NT2/D1 (cell line): Measurements from ENCODE around the gene CADM2.

Experiments used
- YY1 ChIP-seq: IDR thresholded peaks from 2 replicates; pipeline ENCODE4 v1.6.1; 2011; ENCODE audit not compliant: insufficient read length, insufficient read depth
- ZNF274 ChIP-seq: IDR thresholded peaks from 2 replicates; pipeline ENCODE4 v1.6.1; 2011; ENCODE audit warnings: mild to moderate bottlenecking, low read depth, low read length

DNA sequence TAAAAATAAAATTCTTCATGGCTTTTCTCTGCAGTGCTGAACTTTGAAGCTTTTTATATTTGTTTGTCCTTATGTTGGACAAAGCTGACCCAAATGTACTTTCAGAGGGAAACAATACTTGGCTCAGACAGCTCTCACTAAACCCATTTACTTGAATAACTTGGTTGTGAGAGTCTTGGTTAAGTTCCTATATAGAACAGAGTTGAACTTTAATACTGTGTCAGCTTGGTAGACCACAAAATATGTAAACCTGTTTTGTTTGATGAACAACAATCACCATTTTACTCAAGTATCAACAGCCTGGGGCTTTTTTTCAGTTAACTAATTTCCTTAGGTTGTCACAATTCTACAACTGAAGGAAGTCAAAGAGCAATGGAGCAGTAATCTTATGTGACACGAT, 211.9 kb downstream of the CADM2 start:
- TF ChIP-seq YY1 (no peak), ZNF274 (no peak)
